NCI-H1694 (cell line): ENCODE measurements around the gene JARID2.

Experiments
- DNase-seq: peaks from one replicate; lab custom pipeline; 2025; lab: John Stamatoyannopoulos, UW

JARID2 gene

GRCh38 chr6:15335916-15336315 is 90.0 kb downstream of the JARID2 start:
- no peak for DNase-seq

DNA sequence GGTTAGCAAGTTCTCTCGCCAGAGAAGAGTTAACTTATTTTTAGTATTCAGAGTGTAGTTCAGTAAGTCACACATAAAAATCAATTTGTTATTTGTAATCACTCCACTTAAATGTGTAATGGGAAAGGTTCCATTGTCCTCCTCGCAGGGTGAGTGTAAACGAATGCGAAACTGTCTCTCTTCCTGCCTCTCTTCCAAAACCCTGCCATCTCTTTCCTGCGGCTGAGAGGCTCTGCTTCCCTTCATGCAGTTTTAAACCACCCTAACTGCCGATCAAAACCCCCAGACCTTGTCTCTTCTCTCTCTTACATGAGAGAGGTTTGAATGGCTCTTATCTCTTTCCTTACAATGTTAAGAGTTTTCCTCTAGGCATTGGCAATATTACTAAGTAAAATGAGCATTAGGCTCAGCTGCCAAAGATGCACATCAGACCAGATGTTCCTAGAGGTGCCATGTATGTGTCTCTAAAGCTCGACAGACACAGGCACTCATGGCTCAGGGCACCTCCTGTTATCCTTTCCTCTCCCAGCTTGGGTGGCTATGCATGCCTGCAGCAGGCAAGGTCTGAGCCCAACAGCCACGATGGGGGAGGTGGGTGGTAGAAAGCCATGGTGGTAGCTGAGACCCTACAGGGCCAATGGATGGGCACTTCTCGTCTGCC is 91.2 kb downstream of the JARID2 start:
- peak; percentile 69 for DNase-seq

DNA sequence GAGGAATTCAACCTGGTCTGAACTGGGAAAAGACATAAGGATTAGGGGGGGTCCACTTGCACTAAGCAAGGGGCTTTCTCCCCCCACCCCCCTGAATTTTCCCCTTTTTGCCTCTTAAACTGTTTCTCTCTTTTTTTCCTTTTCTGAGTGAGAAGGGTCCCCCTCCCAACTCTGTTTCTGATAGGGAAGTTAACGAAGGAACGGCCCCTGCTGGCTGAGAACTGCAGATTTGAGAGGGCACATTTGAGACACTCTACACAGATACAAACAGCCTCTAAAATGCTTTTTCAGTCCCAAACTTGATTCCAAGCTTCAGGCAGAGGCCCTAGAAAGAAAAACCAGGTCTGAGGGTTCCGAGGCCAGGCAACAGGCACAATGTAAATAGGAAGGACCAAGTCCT is 91.7 kb downstream of the JARID2 start:
- DNase-seq, result no peak

- peak; percentile 70 for DNase-seq
Measured at GRCh38 chr6:15338476-15338875, 92.6 kb downstream of the JARID2 start.

- DNase-seq, result no peak
Measured at GRCh38 chr6:15339081-15339480, 93.2 kb downstream of the JARID2 start.

- no peak for DNase-seq
Measured at GRCh38 chr6:15340105-15340601, 94.3 kb downstream of the JARID2 start.

GRCh38 chr6:15340775-15341174 is 94.9 kb downstream of the JARID2 start:
- DNase-seq, result no peak

DNA sequence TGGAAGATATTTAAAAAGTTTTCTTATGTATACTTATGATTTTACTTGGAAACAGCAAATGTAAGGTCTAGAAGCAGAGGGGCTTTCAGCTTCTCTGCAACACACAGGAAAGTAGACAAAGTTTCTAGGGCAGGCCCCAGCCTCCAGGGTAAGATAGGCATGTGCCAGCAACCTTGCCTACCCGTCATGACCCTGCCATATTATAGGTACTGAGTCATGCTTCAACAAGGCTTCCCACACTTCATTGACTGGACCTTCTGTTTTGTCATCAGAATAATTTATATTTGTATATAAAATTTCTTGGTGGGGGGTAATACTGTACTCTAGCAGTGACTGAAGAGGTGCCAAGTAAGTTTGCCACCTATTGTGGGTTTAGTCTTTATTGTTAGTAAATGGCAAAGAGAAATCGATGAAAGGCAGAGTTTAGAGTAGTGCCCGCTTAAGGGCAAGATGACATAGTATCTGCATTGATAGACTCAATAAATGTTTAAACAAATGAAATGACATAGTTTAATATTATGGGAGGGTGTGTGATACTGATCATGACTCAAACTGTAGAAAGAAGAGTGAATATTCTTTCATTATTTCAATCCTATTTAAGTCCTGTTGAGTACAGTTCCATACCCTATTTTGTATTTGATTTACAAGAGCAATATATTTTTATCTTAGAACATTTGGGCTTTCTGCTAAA is 95.6 kb downstream of the JARID2 start:
- DNase-seq, result no peak

DNA sequence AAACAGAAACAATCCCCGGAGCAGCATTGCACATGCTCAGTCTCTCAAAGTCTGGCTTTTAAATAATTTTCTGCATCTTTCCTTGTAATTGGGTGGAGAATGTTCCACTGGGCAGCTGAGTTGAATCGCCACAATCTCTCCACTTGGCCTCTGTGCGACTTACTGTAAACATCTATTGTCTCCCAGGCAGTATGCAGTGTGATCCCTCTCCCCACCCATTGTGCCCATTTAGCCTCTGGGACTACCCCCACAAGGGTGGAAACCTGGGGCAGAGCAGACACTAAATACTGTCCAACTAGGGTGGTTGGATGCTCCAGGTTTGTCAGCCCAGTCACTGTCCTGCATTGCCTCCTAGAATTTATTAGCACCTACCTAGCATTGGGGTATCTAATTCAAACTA is 96.2 kb downstream of the JARID2 start:
- DNase-seq, result no peak

- DNase-seq, result no peak
Measured at GRCh38 chr6:15343490-15344191, 97.8 kb downstream of the JARID2 start.

- DNase-seq, result no peak
Measured at GRCh38 chr6:15344192-15344519, 98.3 kb downstream of the JARID2 start.

GRCh38 chr6:15344831-15345230 is 99.0 kb downstream of the JARID2 start:
- no peak for DNase-seq

GRCh38 chr6:15346315-15346714 is 100.4 kb downstream of the JARID2 start:
- no peak for DNase-seq

- no peak for DNase-seq
Measured at GRCh38 chr6:15348528-15348927, 102.7 kb downstream of the JARID2 start.

- DNase-seq, result no peak
Measured at GRCh38 chr6:15349379-15349778, 103.5 kb downstream of the JARID2 start.

DNA sequence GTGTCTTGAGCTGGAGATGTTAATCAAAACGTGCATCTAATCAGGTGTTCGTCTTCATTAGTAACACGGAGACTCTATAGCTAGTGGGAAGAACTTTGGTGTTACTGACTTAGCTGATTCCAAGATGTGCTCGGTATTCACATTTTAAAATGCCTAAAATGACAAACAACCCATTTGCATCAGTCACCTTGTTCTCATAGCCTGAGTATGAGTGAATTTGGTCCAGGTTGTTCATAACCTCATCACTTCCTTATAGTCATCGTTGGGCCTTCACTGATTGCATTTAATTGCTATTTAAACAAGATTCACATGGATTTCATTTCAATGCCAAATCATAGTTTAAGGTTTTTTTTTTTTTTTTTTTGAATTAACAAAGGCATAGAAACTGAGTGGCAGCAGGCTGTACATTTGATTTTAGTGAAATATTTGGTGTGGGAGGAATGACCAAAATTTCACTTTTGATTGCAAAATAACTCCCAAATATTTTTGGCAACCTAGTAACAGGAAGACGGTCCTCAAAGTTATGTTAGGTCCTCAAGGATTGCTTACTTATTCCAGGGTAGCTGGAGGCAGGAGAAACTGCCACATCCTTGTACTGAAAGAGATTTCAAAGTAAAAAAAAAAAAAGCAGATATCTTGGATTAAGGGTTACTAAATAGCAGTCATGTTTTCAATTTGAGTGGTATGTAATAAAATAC is 104.7 kb downstream of the JARID2 start:
- no peak for DNase-seq

- no peak for DNase-seq
Measured at GRCh38 chr6:15351631-15352030, 105.8 kb downstream of the JARID2 start.

- no peak for DNase-seq
Measured at GRCh38 chr6:15352220-15352619, 106.4 kb downstream of the JARID2 start.

GRCh38 chr6:15352845-15353244 is 107.0 kb downstream of the JARID2 start:
- DNase-seq, result no peak

GRCh38 chr6:15355683-15356099 is 109.8 kb downstream of the JARID2 start:
- DNase-seq, result no peak

DNA sequence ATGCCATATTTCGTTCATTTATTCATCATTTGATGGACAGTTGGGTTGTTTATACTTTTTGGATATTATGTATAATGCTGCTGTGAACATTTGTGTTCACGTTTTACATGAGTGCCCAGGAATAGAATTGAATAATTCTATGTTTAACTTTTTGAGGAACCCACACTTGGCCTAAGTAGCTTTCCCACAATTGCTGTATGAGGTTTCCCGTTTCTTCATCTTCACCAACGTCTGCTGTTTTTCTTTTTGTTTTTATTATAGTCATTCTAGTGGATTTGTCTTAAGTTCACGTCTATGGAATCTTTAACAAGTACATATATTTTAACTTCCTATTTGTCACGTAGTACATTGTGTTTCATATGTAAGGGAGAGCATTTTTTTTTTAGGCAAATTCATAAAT is 110.3 kb downstream of the JARID2 start:
- no peak for DNase-seq

DNA sequence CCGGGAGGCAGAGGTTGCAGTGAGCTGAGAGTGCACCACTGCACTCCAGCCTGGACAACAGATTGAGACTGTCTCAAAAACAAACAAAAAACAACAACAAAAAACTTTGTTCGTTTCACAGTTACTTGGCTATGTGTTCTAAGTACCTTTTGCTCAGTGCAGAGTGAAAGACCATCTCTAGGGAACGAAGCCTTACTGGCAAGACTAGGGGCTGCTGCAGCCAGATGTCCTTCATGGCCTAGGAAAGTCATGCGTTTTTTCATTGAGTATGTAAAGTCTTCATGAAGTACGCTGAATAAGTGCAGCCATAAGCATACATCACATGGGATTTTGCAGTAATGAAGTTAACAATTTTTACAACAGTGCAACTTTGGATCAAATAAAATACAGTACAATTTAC is 111.1 kb downstream of the JARID2 start:
- no peak for DNase-seq

GRCh38 chr6:15357782-15358181 is 111.9 kb downstream of the JARID2 start:
- no peak for DNase-seq
